Karpas-422 (cell line): ENCODE results near the gene NPFFR1. TPM values are rescaled to one million over a fixed set of nuclear protein-coding genes. Genes with fewer than 3 reads are reported as not detected.
A peak's percentile ranks its signal among the peaks of the same experiment; 100 is the strongest.

Experiments
- DNase-seq: peaks from one replicate; pipeline ENCODE4 v3.0.0-alpha.2; 2015
- H2AFZ ChIP-seq: fragments of 200-600 bp; sonication (generic); 2 replicates; pipeline ENCODE4 v1.6.1; 2014; ENCODE audit warnings: antibody characterized with exemption, low read length, mixed read lengths
- H3K27ac ChIP-seq: fragments of 200-600 bp; sonication (generic); 2 replicates; pipeline ENCODE4 v1.5.1; 2014; ENCODE audit warnings: mild to moderate bottlenecking, low read length, moderate library complexity
- H3K27me3 ChIP-seq: fragments of 200-600 bp; sonication (generic); 2 replicates; pipeline ENCODE4 v1.6.1; 2014; ENCODE audit warnings: low read length, mixed read lengths
- H3K36me3 ChIP-seq: fragments of 200-600 bp; sonication (generic); 2 replicates; pipeline ENCODE4 v1.6.1; 2014; ENCODE audit warnings: low read length, mixed read lengths; ENCODE audit not compliant: insufficient read depth
- H3K4me1 ChIP-seq: fragments of 200-600 bp; sonication (generic); 2 replicates; pipeline ENCODE4 v1.6.1; 2014; ENCODE audit warnings: mild to moderate bottlenecking, low read length, mixed read lengths
- H3K4me2 ChIP-seq: fragments of 200-600 bp; sonication (generic); 2 replicates; pipeline ENCODE4 v1.6.1; 2014; ENCODE audit warnings: low read length, low read depth, mild to moderate bottlenecking; ENCODE audit not compliant: poor library complexity, severe bottlenecking
- H3K4me3 ChIP-seq: fragments of 200-600 bp; sonication (generic); 2 replicates; pipeline ENCODE4 v1.5.1; 2014; ENCODE audit warnings: mild to moderate bottlenecking, antibody characterized with exemption, low read length, mixed read lengths
- H3K79me2 ChIP-seq: fragments of 200-600 bp; sonication (generic); 2 replicates; pipeline ENCODE4 v1.6.1; 2014; ENCODE audit warnings: mild to moderate bottlenecking, low read length, mixed read lengths
- H3K9ac ChIP-seq: fragments of 200-600 bp; sonication (generic); 2 replicates; pipeline ENCODE4 v1.6.0; 2014; ENCODE audit warnings: low read length
- H3K9me2 ChIP-seq: fragments of 200-600 bp; sonication (generic), shearing (Covaris generic); replicated peaks from 2 replicates; pipeline ENCODE4 v1.6.0; 2014; ENCODE audit warnings: mild to moderate bottlenecking, low read length, moderate library complexity; ENCODE audit not compliant: insufficient read depth
- H3K9me3 ChIP-seq: fragments of 300-700, 200-600 bp; sonication (generic); 2 replicates; pipeline ENCODE4 v1.6.1; 2014; ENCODE audit warnings: low read length, mixed read lengths
- H4K20me1 ChIP-seq: fragments of 200-600 bp; sonication (generic); 2 replicates; pipeline ENCODE4 v1.6.1; 2014; ENCODE audit warnings: mild to moderate bottlenecking, antibody characterized with exemption, low read length, low read depth; ENCODE audit not compliant: insufficient read depth
- total RNA-seq: library from RNA; depleted of rRNA; stranded (reverse); fragments of >200 nt; shearing (Covaris generic); gene quantifications from 2 replicates; pipeline ENCODE4 v1.2.3, GENCODE V29; 2014; ENCODE audit warnings: low replicate concordance

The NPFFR1 gene
- total RNA-seq, 1 experiment from 2014 or later, result not detected

- DNase-seq, result no peak
- H3K9ac ChIP-seq, result no peak overlapping the region
- peak overlapping the region; percentile 96; the same call in 1 of the 2 replicates for H3K27ac ChIP-seq
These were observed 27.9 kb upstream of the NPFFR1 start for GRCh38 chr10:70311698-70312097.

DNA sequence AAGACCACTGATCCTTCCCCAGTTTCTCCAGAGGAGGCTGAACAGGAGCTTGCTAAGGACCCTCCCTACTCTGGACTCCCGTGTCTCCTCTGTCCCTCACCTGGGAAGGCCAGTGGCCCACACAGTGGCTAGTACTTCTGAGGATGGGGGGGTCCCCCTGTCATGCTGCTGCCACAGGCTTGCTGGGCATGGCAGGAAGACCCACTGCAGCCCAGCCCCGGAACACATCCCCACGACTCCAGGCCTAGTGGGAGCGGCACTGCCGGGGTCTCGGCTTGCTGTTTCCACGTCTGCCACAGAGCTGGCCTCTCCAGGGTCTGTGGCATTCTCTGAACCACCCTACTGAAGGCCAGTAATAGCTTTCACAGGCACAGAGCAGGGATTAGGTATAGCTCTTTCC, 25.9 kb upstream of the NPFFR1 start:
- H3K27me3 ChIP-seq, result no peaks in the 10 kb centered on the region
- H3K9me2 ChIP-seq, result no peaks in the 10 kb centered on the region
- 0 out of 2 replicates have a peak overlapping the region, but pooled peaks have one; percentile 10 for H3K27ac ChIP-seq
- no peak overlapping the region for H3K9ac ChIP-seq
- H2AFZ ChIP-seq, result no peak overlapping the region
- H3K36me3 ChIP-seq, result peaks cover 2% of the 10 kb centered on the region; the same call in 1 of the 2 replicates
- no peaks in the 10 kb centered on the region for H3K79me2 ChIP-seq
- H3K4me1 ChIP-seq, result peaks cover 49% of the 10 kb centered on the region
- H3K4me2 ChIP-seq, result no peak overlapping the region
- no peaks in the 10 kb centered on the region for H4K20me1 ChIP-seq
- DNase-seq, result no peak
- no peak overlapping the region for H3K4me3 ChIP-seq
- no peaks in the 10 kb centered on the region for H3K9me3 ChIP-seq

More at GRCh38 chr10:70311698-70312097, 27.9 kb upstream of the NPFFR1 start:
- Histone ChIP-seq H2AFZ (no peak overlapping the region), H3K79me2 (no peaks in the 10 kb centered on the region), H3K9me2 (no peaks in the 10 kb centered on the region), H3K4me3 (no peak overlapping the region), H4K20me1 (no peaks in the 10 kb centered on the region), H3K27me3 (no peaks in the 10 kb centered on the region), H3K9me3 (no peaks in the 10 kb centered on the region), H3K36me3 (peaks cover 6% of the 10 kb centered on the region; the same call in 1 of the 2 replicates), H3K4me2 (no peak overlapping the region), H3K4me1 (peaks cover 50% of the 10 kb centered on the region)

DNA sequence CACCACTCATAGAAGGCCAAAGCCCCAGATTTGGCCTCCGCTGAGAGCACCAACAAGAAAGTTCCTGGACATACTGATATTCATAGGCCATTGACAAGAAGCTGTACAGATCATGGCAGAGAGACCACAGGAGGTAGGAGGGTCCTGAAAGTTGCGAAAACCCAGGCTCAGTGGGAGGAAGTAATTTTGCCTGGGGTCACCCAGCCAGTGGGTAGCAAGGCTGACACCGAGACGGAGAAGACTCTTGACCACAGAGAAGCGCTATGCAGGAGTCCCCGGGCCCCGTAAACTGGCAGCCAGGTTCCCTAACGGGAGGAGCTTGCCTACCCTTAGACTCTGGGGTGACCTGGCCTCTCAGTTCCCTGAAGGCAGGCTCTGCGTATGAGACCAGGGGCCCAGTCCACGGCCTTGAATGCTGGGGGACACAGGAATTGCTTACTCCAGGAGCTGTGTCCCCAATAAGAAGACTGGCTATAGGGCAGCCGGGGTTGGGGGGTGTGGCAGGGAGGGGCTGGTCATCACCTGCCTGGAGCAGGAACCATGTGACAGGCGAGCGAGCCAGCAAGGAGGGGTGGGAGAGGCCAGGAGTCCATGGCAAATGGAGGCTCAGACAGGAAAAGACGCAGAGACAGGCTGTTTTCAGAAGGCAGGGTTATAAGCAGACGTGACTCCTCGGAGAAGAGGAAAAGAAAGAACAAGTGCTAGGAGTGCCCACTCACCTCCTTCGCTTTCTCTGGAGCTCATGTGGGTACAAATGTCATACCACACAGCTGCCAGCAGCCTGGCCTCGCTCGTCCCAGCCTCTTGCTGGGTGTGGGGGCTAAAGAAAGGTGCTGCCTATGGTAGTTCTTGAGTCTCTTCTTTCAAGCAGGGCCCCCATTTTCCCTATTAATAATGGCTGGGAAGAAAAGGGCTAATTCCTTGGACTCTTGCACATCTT, 24.6 kb upstream of the NPFFR1 start:
- no peaks in the 10 kb centered on the region for H3K9me2 ChIP-seq
- no peaks in the 10 kb centered on the region for H3K27me3 ChIP-seq
- no peak overlapping the region for H3K9ac ChIP-seq
- DNase-seq, result no peak
- peak overlapping the region; percentile 86 for H3K27ac ChIP-seq
- H3K9me3 ChIP-seq, result no peaks in the 10 kb centered on the region
- no peak overlapping the region for H3K4me2 ChIP-seq
- no peak overlapping the region for H3K4me3 ChIP-seq
- H3K36me3 ChIP-seq, result no peaks in the 10 kb centered on the region
- H3K79me2 ChIP-seq, result no peaks in the 10 kb centered on the region
- no peak overlapping the region for H2AFZ ChIP-seq
- no peaks in the 10 kb centered on the region for H4K20me1 ChIP-seq
- peaks cover 54% of the 10 kb centered on the region for H3K4me1 ChIP-seq

DNA sequence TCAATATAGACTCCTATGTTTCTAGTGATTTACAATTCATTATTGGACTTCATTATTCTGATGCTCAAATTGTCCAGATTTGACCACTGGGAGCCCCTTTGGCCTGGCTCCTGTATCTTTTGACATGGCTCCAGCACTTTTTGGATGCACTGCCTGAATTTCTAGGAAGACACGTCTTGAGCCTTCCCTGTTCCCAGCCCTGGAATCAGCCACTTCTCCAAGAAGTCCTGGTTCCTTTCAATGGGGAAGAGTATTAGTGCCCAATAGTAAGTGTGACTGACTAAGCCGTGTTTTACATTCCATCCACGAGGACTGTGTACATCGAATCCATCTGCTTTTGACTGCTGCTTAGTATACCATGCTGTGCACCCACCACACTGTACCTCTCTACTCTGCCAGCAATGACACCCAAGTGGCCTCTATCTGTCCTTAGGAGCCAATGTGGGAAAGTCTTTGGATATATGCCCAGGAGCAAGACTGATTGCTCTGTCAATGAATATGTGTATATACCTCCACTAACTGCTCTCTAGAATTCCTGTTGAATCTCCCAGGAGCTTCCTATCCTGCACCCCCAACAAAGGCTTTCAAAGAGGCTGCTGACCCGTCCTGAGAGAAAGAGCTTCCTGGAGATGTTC, 23.2 kb upstream of the NPFFR1 start:
- DNase-seq, result no peak
- Histone ChIP-seq H3K79me2 (no peaks in the 10 kb centered on the region), H3K27me3 (no peaks in the 10 kb centered on the region), H3K4me2 (peak overlapping the region; percentile 24), H3K9ac (peak overlapping the region; percentile 8; the same call in 1 of the 2 replicates), H3K4me3 (no peak overlapping the region), H3K9me3 (no peaks in the 10 kb centered on the region), H4K20me1 (no peaks in the 10 kb centered on the region), H3K9me2 (no peaks in the 10 kb centered on the region), H3K27ac (peak overlapping the region; percentile 86), H3K36me3 (no peaks in the 10 kb centered on the region), H2AFZ (no peak overlapping the region), H3K4me1 (peaks cover 56% of the 10 kb centered on the region)

DNA sequence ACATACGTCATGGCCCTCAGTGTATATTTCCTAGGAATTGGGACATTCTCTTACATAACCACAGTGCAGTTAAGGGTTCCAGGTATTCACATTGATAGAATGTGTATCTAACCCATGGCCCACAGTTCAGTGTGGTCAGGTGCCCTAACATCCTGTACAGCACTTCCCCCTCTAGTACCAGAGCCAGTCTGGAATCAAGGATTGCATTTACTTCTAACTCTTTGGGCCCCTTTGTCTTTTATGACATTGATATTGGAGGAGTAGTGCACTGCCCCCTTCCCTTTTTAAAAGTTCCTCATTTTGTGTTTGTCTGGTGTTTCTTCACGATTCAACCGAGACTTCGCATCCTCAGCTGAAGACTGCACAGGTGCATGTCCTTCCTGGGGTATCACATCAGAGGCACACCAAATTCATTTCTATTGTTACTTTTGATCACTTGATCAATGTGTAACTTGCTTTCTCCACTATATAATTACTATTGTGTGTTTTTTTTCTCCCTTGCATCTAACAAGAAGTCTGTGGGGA, 22.4 kb upstream of the NPFFR1 start:
- peak overlapping the region; percentile 24 for H3K4me2 ChIP-seq
- H3K9ac ChIP-seq, result peak overlapping the region; percentile 8; the same call in 1 of the 2 replicates
- no peaks in the 10 kb centered on the region for H3K36me3 ChIP-seq
- H3K4me3 ChIP-seq, result no peak overlapping the region
- no peaks in the 10 kb centered on the region for H3K79me2 ChIP-seq
- no peak for DNase-seq
- peak overlapping the region; percentile 86 for H3K27ac ChIP-seq
- no peaks in the 10 kb centered on the region for H3K9me2 ChIP-seq
- H3K4me1 ChIP-seq, result peaks cover 60% of the 10 kb centered on the region
- H4K20me1 ChIP-seq, result no peaks in the 10 kb centered on the region
- no peak overlapping the region for H2AFZ ChIP-seq
- no peaks in the 10 kb centered on the region for H3K27me3 ChIP-seq
- H3K9me3 ChIP-seq, result no peaks in the 10 kb centered on the region

- no peaks in the 10 kb centered on the region for H4K20me1 ChIP-seq
- no peaks in the 10 kb centered on the region for H3K36me3 ChIP-seq
- no peaks in the 10 kb centered on the region for H3K27me3 ChIP-seq
- no peak overlapping the region for H3K4me2 ChIP-seq
- H3K79me2 ChIP-seq, result no peaks in the 10 kb centered on the region
- DNase-seq, result no peak
- H3K9me2 ChIP-seq, result no peaks in the 10 kb centered on the region
- peaks cover 60% of the 10 kb centered on the region for H3K4me1 ChIP-seq
- peak overlapping the region; percentile 64 for H3K27ac ChIP-seq
- no peak overlapping the region for H3K9ac ChIP-seq
- no peaks in the 10 kb centered on the region for H3K9me3 ChIP-seq
- no peak overlapping the region for H3K4me3 ChIP-seq
- no peak overlapping the region for H2AFZ ChIP-seq
These were observed 19.9 kb upstream of the NPFFR1 start for GRCh38 chr10:70303730-70304129.

- no peaks in the 10 kb centered on the region for H4K20me1 ChIP-seq
These were observed 18.5 kb upstream of the NPFFR1 start for GRCh38 chr10:70302292-70302691.

More at GRCh38 chr10:70302292-70302691, 18.5 kb upstream of the NPFFR1 start:
- no peaks in the 10 kb centered on the region for H3K9me3 ChIP-seq
- no peaks in the 10 kb centered on the region for H3K36me3 ChIP-seq
- H2AFZ ChIP-seq, result no peak overlapping the region
- H3K4me1 ChIP-seq, result peaks cover 52% of the 10 kb centered on the region
- H3K27ac ChIP-seq, result peak overlapping the region; percentile 77
- no peak overlapping the region for H3K9ac ChIP-seq
- H3K9me2 ChIP-seq, result no peaks in the 10 kb centered on the region
- no peak overlapping the region for H3K4me3 ChIP-seq
- no peak overlapping the region for H3K4me2 ChIP-seq
- H3K79me2 ChIP-seq, result no peaks in the 10 kb centered on the region
- DNase-seq, result peak; percentile 65
- H3K27me3 ChIP-seq, result no peaks in the 10 kb centered on the region
